ENCODE results near the gene NPAS3.

GRCh38 chr14:33642080-33642479 is 703.4 kb downstream of the NPAS3 start:
- TF ChIP-seq POLR2AphosphoS5 (IDR thresholded peaks at IDR 0.05) (no peak), CTCF (IDR thresholded peaks at IDR 0.05) (no peak), EP300 (IDR thresholded peaks at IDR 0.05) (no peak)
